HepG2 (cell line): Measurements from ENCODE around the gene GNPAT. TPM values are rescaled to one million over a fixed set of nuclear protein-coding genes. Genes with fewer than 3 reads are reported as not detected.
A peak's percentile ranks its signal among the peaks of the same experiment; 100 is the strongest.

Source experiments
- ATAC-seq: fragments of 200-7000 bp; cut with Tn5 transposase; 3 replicates; pipeline ENCODE4 v1.9.1; 2020; ENCODE audit warnings: mild to moderate bottlenecking, moderate library complexity
- BruUV-seq: library from RNA; stranded (reverse); fragments of 400-500 nt; replicated peaks from 2 replicates; lab custom pipeline; 2021; lab: Mats Ljungman, UMichigan
- CTCF ChIA-PET: fragments of 300-600 bp; formaldehyde crosslinking; extraction: SDS; loops from one replicate; lab custom pipeline; 2021; ENCODE audit warnings: low total read pairs, inconsistent platforms, low intra/inter-chr PET ratio; lab: Yijun Ruan, JAX
- POLR2A ChIA-PET: fragments of 350-600 bp; sonication (Branson Sonifier 250); formaldehyde crosslinking; loops from one replicate; lab custom pipeline; 2020; ENCODE audit warnings: antibody characterized with exemption, inconsistent platforms; lab: Yijun Ruan, JAX
- DNase-seq: peaks from one replicate; pipeline ENCODE4 v3.0.0-alpha.2; 2015; ENCODE audit warnings: low spot score
- FAIRE-seq: peaks from 3 replicates; lab custom pipeline; 2011; peaks lifted over from hg19 to GRCh38; lab: Jason Lieb, UNC
- H2AFZ ChIP-seq: one replicate; pipeline ENCODE4 v1.6.1; 2011; ENCODE audit warnings: low read length, inconsistent platforms
- H3K27ac ChIP-seq: fragments of 300-600 bp; 3 replicates; pipeline ENCODE4 v1.8.0; 2011; ENCODE audit warnings: mixed run types, mild to moderate bottlenecking, mixed read lengths, low read length, inconsistent platforms; ENCODE audit not compliant: insufficient read depth; ENCODE audit errors: extremely low read length
- H3K27me3 ChIP-seq, 2 experiments: fragments of 200-600 bp in 1 of 2; 2 replicates in 1 of 2; 3 replicates in 1 of 2; pipeline versions ENCODE4 v1.6.0 to v1.8.0; 2011; ENCODE audit warnings: low read length in 2 of 2, mild to moderate bottlenecking in 2 of 2, moderate library complexity in 2 of 2, inconsistent platforms in 1 of 2; ENCODE audit not compliant: insufficient read depth in 2 of 2, control insufficient read depth in 1 of 2
- H3K36me3 ChIP-seq, 2 experiments: fragments of 200-600 bp in 1 of 2; replicated peaks in 1 of 2; 2 replicates in 1 of 2; 3 replicates in 1 of 2; pipeline versions ENCODE4 v1.5.1 to v1.8.0; 2011; ENCODE audit warnings: low read length in 2 of 2, inconsistent platforms in 1 of 2; ENCODE audit not compliant: insufficient read depth in 2 of 2, control insufficient read depth in 1 of 2
- H3K4me1 ChIP-seq: 2 replicates; pipeline ENCODE4 v1.5.1; 2012; ENCODE audit warnings: low read length, inconsistent platforms; ENCODE audit not compliant: insufficient read depth
- H3K4me2 ChIP-seq: 2 replicates; pipeline ENCODE4 v1.6.0; 2011; ENCODE audit warnings: low read depth, low read length, inconsistent platforms
- H3K4me3 ChIP-seq, 3 experiments: fragments of 200-600 bp in 1 of 3; sonication (generic), shearing (Covaris generic) in 1 of 3; replicated peaks in 1 of 3; 2 replicates each; pipeline ENCODE4 v1.5.1; 2011 to 2016; ENCODE audit warnings: low read length in 3 of 3, inconsistent platforms in 2 of 3, low read depth in 2 of 3, mild to moderate bottlenecking in 2 of 3, control low read depth in 1 of 3, mixed read lengths in 1 of 3; ENCODE audit not compliant: insufficient read depth in 1 of 3
- H3K79me2 ChIP-seq: one replicate; pipeline ENCODE4 v1.6.1; 2011; ENCODE audit warnings: low read length, inconsistent platforms; ENCODE audit not compliant: insufficient read depth
- H3K9ac ChIP-seq: 2 replicates; pipeline ENCODE4 v1.6.0; 2011; ENCODE audit warnings: mild to moderate bottlenecking, low read depth, low read length, inconsistent platforms; ENCODE audit not compliant: insufficient read depth
- H3K9me3 ChIP-seq: 2 replicates; pipeline ENCODE4 v1.5.1; 2012; ENCODE audit warnings: mild to moderate bottlenecking, low read length
- H4K20me1 ChIP-seq: 2 replicates; pipeline ENCODE4 v1.6.0; 2011; ENCODE audit warnings: inconsistent platforms, mild to moderate bottlenecking, low read length, moderate library complexity; ENCODE audit not compliant: insufficient read depth
- ARNT2 ChIP-seq: sonication (generic); formaldehyde crosslinking; IDR thresholded peaks from 2 replicates; pipeline ENCODE4 v1.8.0; 2022; ENCODE audit warnings: mild to moderate bottlenecking, low read depth, missing genetic modification reagents, moderate library complexity
- JARID2 ChIP-seq: sonication (generic); formaldehyde crosslinking; IDR thresholded peaks from 2 replicates; pipeline ENCODE4 v1.8.1; 2023; ENCODE audit warnings: missing genetic modification reagents, inconsistent platforms; ENCODE audit not compliant: insufficient replicate concordance
- PRPF4 ChIP-seq: fragments of 200-400 bp; formaldehyde crosslinking; IDR thresholded peaks from 2 replicates; pipeline ENCODE4 v1.6.1; 2016; ENCODE audit warnings: low read length, low read depth; ENCODE audit not compliant: poor library complexity, severe bottlenecking
- RARA ChIP-seq: IDR thresholded peaks from 2 replicates; pipeline ENCODE4 v1.6.1; 2016; ENCODE audit warnings: missing genetic modification reagents, missing compliant biosample characterization
- RFX5 ChIP-seq: IDR thresholded peaks from 2 replicates; pipeline ENCODE4 v1.6.1; 2011; ENCODE audit warnings: low read depth, low read length, improper control_type of control experiment
- SPEN ChIP-seq: sonication (generic); formaldehyde crosslinking; IDR thresholded peaks from 2 replicates; pipeline ENCODE4 v1.5.1; 2020; ENCODE audit warnings: low read depth, mild to moderate bottlenecking, missing genetic modification reagents
- TARDBP ChIP-seq: sonication (generic); formaldehyde crosslinking; IDR thresholded peaks from 2 replicates; pipeline ENCODE4 v1.8.0; 2022; ENCODE audit warnings: mild to moderate bottlenecking, missing genetic modification reagents
- ZNF331 ChIP-seq: sonication (generic); formaldehyde crosslinking; IDR thresholded peaks from 2 replicates; pipeline ENCODE4 v1.4.0; 2020; ENCODE audit warnings: missing genetic modification reagents
- ZNF687 ChIP-seq: sonication (generic); formaldehyde crosslinking; IDR thresholded peaks from 2 replicates; pipeline ENCODE4 v1.5.1; 2020; ENCODE audit warnings: mild to moderate bottlenecking, missing genetic modification reagents, moderate library complexity
- WGBS: methylation state at CpG from one replicate; pipeline ENCODE4 v1.1.6; 2017; ENCODE audit warnings: low lambda C conversion rate; 5-methylcytosine and 5-hydroxymethylcytosine counted together
- in situ Hi-C: cut with HindIII; loops from 2 replicates; pipeline ENCODE4 v1.10.0; 2017; ENCODE audit warnings: low pct_unique_long_range_greater_than_20kb; ENCODE audit not compliant: extremely low pct_ligation_motif_present
- intact Hi-C: fragments of 100-400 bp; cut with micrococcal nuclease; formaldehyde crosslinking; loops from one replicate; pipeline ENCODE4 v1.10.0; 2022; ENCODE audit not compliant: unreplicated experiment
- polyA plus RNA-seq, 8 experiments: library from polyadenylated mRNA; depleted of rRNA in 3 of 8; stranded (reverse) in 7 of 8; unstranded in 1 of 8; fragments of >200 nt; fragmentation: Illumina TruSeq in 4 of 8; extraction: Trizol in 4 of 8; gene quantifications; 2 replicates each; pipeline versions ENCODE4 v1.2.1 to v1.2.3, GENCODE V29; 2011 to 2016; ENCODE audit warnings: low read depth in 4 of 8, missing spikeins in 1 of 8, mixed read lengths in 1 of 8; ENCODE audit not compliant: insufficient read depth in 1 of 8
- total RNA-seq, 5 experiments: library from RNA; depleted of rRNA; stranded (reverse); fragments of >200 nt; fragmentation: Illumina TruSeq; extraction: Trizol; gene quantifications; 2 replicates each; pipeline ENCODE4 v1.2.3, GENCODE V29; 2016; ENCODE audit warnings: low read depth in 1 of 5
- TF ChIP-seq, protein P1 (sequence below): sonication (generic); formaldehyde crosslinking; IDR thresholded peaks from 2 replicates; pipeline ENCODE4 v1.4.0; 2020; ENCODE audit warnings: missing genetic modification reagents
- TF ChIP-seq, protein P2 (sequence below): fragments of 450-650 bp; IDR thresholded peaks from 2 replicates; pipeline ENCODE4 v1.6.1; 2017; ENCODE audit warnings: mild to moderate bottlenecking

The GNPAT gene
- total and polyA plus RNA-seq, 2 of the 13 experiments (the other 11 are each of a cell fraction or from before 2014, with no cell fraction given): 58.3 to 114 TPM

GRCh38 chr1:231219422-231220401 lies 21.3 kb upstream of the GNPAT start:
- Histone ChIP-seq H3K9ac (no peak overlapping the region), H3K4me2 (peak overlapping the region; percentile 46), H3K27ac (peak overlapping the region; percentile 59), H2AFZ (no peak overlapping the region), H3K4me3 (no peak overlapping the region), H4K20me1 (no peaks in the 10 kb centered on the region), H3K4me1 (peaks cover 59% of the 10 kb centered on the region), H3K79me2 (no peaks in the 10 kb centered on the region), H3K9me3 (no peaks in the 10 kb centered on the region), H3K36me3 (peaks cover 3 to 9% of the 10 kb centered on the region in 2 experiments; a peak in 4 of 5 replicates), H3K27me3 (no peaks in the 10 kb centered on the region)
- no TSS peak for BruUV-seq
- peak; percentile 80 for FAIRE-seq
- in situ Hi-C loops: loop anchor here (10.0 to 25.0 kb wide), 3 partner anchors 125 to 582 kb away; partner anchors contain the start of gene COG2
- DNase-seq: peak; percentile 91
- peak; percentile 80 for ATAC-seq
- intact Hi-C loops: loop anchor here (2.0 kb wide), 1 partner anchor 13 kb away; no protein-coding TSS in a partner anchor
- POLR2A ChIA-PET: interaction anchor here (0.8 to 3.1 kb wide), 5 partner anchors 15 to 491 kb away, joined by 3 to 47 read pairs (median 5); partner anchors contain the start of genes EXOC8 and SPRTN
- WGBS: 36% methylated on average over 7 of the region's 10 CpGs
- CTCF ChIA-PET: no interaction called here
- TF ChIP-seq, protein P1, sequence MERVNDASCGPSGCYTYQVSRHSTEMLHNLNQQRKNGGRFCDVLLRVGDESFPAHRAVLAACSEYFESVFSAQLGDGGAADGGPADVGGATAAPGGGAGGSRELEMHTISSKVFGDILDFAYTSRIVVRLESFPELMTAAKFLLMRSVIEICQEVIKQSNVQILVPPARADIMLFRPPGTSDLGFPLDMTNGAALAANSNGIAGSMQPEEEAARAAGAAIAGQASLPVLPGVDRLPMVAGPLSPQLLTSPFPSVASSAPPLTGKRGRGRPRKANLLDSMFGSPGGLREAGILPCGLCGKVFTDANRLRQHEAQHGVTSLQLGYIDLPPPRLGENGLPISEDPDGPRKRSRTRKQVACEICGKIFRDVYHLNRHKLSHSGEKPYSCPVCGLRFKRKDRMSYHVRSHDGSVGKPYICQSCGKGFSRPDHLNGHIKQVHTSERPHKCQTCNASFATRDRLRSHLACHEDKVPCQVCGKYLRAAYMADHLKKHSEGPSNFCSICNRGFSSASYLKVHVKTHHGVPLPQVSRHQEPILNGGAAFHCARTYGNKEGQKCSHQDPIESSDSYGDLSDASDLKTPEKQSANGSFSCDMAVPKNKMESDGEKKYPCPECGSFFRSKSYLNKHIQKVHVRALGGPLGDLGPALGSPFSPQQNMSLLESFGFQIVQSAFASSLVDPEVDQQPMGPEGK: no peak; the same call in 1 of the 2 replicates
- TF ChIP-seq ZNF331: peak; percentile 33; the same call in 1 of the 2 replicates
- peak; percentile 96 for TF ChIP-seq RARA (CRISPR knock-in tag)
- TF ChIP-seq JARID2: no peak
- TF ChIP-seq RFX5: no peak
- no peak for TF ChIP-seq PRPF4
- no peak for TF ChIP-seq ARNT2 (CRISPR knock-in tag)
- TF ChIP-seq TARDBP (CRISPR knock-in tag): no peak
- TF ChIP-seq, protein P2, sequence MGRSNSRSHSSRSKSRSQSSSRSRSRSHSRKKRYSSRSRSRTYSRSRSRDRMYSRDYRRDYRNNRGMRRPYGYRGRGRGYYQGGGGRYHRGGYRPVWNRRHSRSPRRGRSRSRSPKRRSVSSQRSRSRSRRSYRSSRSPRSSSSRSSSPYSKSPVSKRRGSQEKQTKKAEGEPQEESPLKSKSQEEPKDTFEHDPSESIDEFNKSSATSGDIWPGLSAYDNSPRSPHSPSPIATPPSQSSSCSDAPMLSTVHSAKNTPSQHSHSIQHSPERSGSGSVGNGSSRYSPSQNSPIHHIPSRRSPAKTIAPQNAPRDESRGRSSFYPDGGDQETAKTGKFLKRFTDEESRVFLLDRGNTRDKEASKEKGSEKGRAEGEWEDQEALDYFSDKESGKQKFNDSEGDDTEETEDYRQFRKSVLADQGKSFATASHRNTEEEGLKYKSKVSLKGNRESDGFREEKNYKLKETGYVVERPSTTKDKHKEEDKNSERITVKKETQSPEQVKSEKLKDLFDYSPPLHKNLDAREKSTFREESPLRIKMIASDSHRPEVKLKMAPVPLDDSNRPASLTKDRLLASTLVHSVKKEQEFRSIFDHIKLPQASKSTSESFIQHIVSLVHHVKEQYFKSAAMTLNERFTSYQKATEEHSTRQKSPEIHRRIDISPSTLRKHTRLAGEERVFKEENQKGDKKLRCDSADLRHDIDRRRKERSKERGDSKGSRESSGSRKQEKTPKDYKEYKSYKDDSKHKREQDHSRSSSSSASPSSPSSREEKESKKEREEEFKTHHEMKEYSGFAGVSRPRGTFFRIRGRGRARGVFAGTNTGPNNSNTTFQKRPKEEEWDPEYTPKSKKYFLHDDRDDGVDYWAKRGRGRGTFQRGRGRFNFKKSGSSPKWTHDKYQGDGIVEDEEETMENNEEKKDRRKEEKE: no peak
- no peak for TF ChIP-seq SPEN (CRISPR knock-in tag)
- no peak for TF ChIP-seq ZNF687 (CRISPR knock-in tag)
